ENCODE results near the gene APOA5. TPM values are rescaled to one million over a fixed set of nuclear protein-coding genes. Genes with fewer than 3 reads are reported as not detected.
A peak's percentile ranks its signal among the peaks of the same experiment; 100 is the strongest.

Gene APOA5
- total and polyA plus RNA-seq, 2 of the 13 experiments (the other 11 are each of a cell fraction or from before 2014, with no cell fraction given) = 44.0 to 49.1 TPM

- TF ChIP-seq ZNF138 (CRISPR knock-in tag; IDR thresholded peaks at IDR 0.05; ENCODE audit: low read depth) (no peak), RFX1 (IDR thresholded peaks at IDR 0.05) (peak; percentile 60; the same call in 1 of the 2 replicates), ZNF710 (CRISPR knock-in tag; IDR thresholded peaks at IDR 0.05; ENCODE audit: borderline replicate concordance) (peak; percentile 95), RNF2 (conservative IDR thresholded peaks at IDR 0.05; ENCODE audit: low read depth) (no peak), ZNF256 (CRISPR knock-in tag; conservative IDR thresholded peaks at IDR 0.05) (no peak; the same call in 1 of the 2 replicates), SSRP1 (CRISPR knock-in tag; IDR thresholded peaks at IDR 0.05) (no peak), DPF2 (CRISPR knock-in tag; IDR thresholded peaks at IDR 0.05; ENCODE audit: borderline replicate concordance, low read depth) (0 out of 2 replicates have a peak, but pooled peaks have one; percentile 36), ZNF547 (CRISPR knock-in tag; IDR thresholded peaks at IDR 0.05) (peak; percentile 45; the same call in 1 of the 2 replicates), STAG1 (CRISPR knock-in tag; IDR thresholded peaks at IDR 0.05) (peak; percentile 36), CEBPG (CRISPR knock-in tag; IDR thresholded peaks at IDR 0.05) (peak; percentile 85), ZNF776 (CRISPR knock-in tag; IDR thresholded peaks at IDR 0.05) (no peak), ZFYVE20 (CRISPR knock-in tag; IDR thresholded peaks at IDR 0.05; ENCODE audit: borderline replicate concordance, low read depth) (no peak), FOXJ3 (CRISPR knock-in tag; IDR thresholded peaks at IDR 0.05; ENCODE audit: borderline replicate concordance) (peak; percentile 85), NFATC3 (CRISPR knock-in tag; IDR thresholded peaks at IDR 0.05) (no peak), PHF5A (CRISPR knock-in tag; IDR thresholded peaks at IDR 0.05; ENCODE audit: low read depth, unreplicated experiment) (no peak), ZSCAN22 (CRISPR knock-in tag; IDR thresholded peaks at IDR 0.05) (no peak; the same call in 1 of the 2 replicates), ZNF546 (CRISPR knock-in tag; conservative IDR thresholded peaks at IDR 0.05) (no peak), ELF4 (CRISPR knock-in tag; IDR thresholded peaks at IDR 0.05; ENCODE audit: borderline replicate concordance) (no peak), PAX8 (CRISPR knock-in tag; IDR thresholded peaks at IDR 0.05; ENCODE audit: borderline replicate concordance) (0 out of 2 replicates have a peak, but pooled peaks have one; percentile 57), MLLT10 (CRISPR knock-in tag; IDR thresholded peaks at IDR 0.05) (no peak), ADNP (CRISPR knock-in tag; IDR thresholded peaks at IDR 0.05) (peak; percentile 95; the same call in 1 of the 2 replicates)
- TF ChIP-seq, protein P1, sequence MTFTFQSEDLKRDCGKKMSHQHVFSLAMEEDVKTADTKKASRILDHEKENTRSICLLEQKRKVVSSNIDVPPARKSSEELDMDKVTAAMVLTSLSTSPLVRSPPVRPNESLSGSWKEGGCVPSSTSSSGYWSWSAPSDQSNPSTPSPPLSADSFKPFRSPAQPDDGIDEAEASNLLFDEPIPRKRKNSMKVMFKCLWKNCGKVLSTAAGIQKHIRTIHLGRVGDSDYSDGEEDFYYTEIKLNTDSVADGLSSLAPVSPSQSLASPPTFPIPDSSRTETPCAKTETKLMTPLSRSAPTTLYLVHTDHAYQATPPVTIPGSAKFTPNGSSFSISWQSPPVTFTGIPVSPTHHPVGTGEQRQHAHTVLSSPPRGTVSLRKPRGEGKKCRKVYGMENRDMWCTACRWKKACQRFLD (CRISPR knock-in tag; IDR thresholded peaks at IDR 0.05; ENCODE audit: borderline replicate concordance) = 0 out of 2 replicates have a peak, but pooled peaks have one; percentile 89
- TF ChIP-seq, protein P2, sequence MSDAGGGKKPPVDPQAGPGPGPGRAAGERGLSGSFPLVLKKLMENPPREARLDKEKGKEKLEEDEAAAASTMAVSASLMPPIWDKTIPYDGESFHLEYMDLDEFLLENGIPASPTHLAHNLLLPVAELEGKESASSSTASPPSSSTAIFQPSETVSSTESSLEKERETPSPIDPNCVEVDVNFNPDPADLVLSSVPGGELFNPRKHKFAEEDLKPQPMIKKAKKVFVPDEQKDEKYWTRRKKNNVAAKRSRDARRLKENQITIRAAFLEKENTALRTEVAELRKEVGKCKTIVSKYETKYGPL (CRISPR knock-in tag; IDR thresholded peaks at IDR 0.05) = no peak
- TF ChIP-seq, protein P3, sequence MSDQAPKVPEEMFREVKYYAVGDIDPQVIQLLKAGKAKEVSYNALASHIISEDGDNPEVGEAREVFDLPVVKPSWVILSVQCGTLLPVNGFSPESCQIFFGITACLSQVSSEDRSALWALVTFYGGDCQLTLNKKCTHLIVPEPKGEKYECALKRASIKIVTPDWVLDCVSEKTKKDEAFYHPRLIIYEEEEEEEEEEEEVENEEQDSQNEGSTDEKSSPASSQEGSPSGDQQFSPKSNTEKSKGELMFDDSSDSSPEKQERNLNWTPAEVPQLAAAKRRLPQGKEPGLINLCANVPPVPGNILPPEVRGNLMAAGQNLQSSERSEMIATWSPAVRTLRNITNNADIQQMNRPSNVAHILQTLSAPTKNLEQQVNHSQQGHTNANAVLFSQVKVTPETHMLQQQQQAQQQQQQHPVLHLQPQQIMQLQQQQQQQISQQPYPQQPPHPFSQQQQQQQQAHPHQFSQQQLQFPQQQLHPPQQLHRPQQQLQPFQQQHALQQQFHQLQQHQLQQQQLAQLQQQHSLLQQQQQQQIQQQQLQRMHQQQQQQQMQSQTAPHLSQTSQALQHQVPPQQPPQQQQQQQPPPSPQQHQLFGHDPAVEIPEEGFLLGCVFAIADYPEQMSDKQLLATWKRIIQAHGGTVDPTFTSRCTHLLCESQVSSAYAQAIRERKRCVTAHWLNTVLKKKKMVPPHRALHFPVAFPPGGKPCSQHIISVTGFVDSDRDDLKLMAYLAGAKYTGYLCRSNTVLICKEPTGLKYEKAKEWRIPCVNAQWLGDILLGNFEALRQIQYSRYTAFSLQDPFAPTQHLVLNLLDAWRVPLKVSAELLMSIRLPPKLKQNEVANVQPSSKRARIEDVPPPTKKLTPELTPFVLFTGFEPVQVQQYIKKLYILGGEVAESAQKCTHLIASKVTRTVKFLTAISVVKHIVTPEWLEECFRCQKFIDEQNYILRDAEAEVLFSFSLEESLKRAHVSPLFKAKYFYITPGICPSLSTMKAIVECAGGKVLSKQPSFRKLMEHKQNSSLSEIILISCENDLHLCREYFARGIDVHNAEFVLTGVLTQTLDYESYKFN (CRISPR knock-in tag; conservative IDR thresholded peaks at IDR 0.05) = peak; percentile 96
These were observed 35.2 kb upstream of the APOA5 start (continued) for GRCh38 chr11:116826751-116827431.

Measured in HepG2 (cell line).